HG02623 (cell line): ENCODE data around the gene CA12.
"Not testable (repeated sequence)": the region's sequence is repeated elsewhere in the genome, so short reads cannot be mapped to it uniquely, and the experiment has no call there.

Source experiments
- ATAC-seq: cut with Tn5 transposase; IDR thresholded peaks from one replicate; pipeline ENCODE4 v1.9.1; 2021; ENCODE audit warnings: moderate library complexity; ENCODE audit not compliant: unreplicated experiment

The CA12 gene

GRCh38 chr15:63381301-63382204 lies at the start of gene CA12:
Gene CA12 (minus strand): TSS chr15:63381846. CDS start chr15:63381720, 126 bp downstream.
- no peak for ATAC-seq

GRCh38 chr15:63430766-63431451 lies 49.3 kb upstream of the CA12 start:
- no peak for ATAC-seq

- ATAC-seq, result no peak
These were observed 44.9 kb upstream of the CA12 start for GRCh38 chr15:63426552-63426951.

- ATAC-seq, result no peak
These were observed 43.9 kb upstream of the CA12 start for GRCh38 chr15:63425426-63425985.

- ATAC-seq, result no peak
These were observed 41.4 kb upstream of the CA12 start for GRCh38 chr15:63422891-63423590.

GRCh38 chr15:63421433-63421832 lies 39.8 kb upstream of the CA12 start:
- no peak for ATAC-seq

GRCh38 chr15:63420333-63420747 lies 38.7 kb upstream of the CA12 start:
- ATAC-seq, result no peak

GRCh38 chr15:63418811-63419210 lies 37.2 kb upstream of the CA12 start:
- ATAC-seq, result no peak

GRCh38 chr15:63417721-63418120 lies 36.1 kb upstream of the CA12 start:
- no peak for ATAC-seq

GRCh38 chr15:63417274-63417673 lies 35.6 kb upstream of the CA12 start:
- ATAC-seq, result not testable (repeated sequence)

GRCh38 chr15:63414474-63415120 lies 33.0 kb upstream of the CA12 start:
- no peak for ATAC-seq

- no peak for ATAC-seq
These were observed 30.9 kb upstream of the CA12 start for GRCh38 chr15:63412551-63412950.

GRCh38 chr15:63411866-63412265 lies 30.2 kb upstream of the CA12 start:
- no peak for ATAC-seq

- no peak for ATAC-seq
These were observed 27.5 kb upstream of the CA12 start for GRCh38 chr15:63409179-63409578.

- ATAC-seq, result no peak
These were observed 26.9 kb upstream of the CA12 start for GRCh38 chr15:63408524-63408923.

GRCh38 chr15:63407612-63408011 lies 26.0 kb upstream of the CA12 start:
- ATAC-seq, result no peak

GRCh38 chr15:63405683-63406390 lies 24.2 kb upstream of the CA12 start:
- no peak for ATAC-seq

- ATAC-seq, result no peak
These were observed 23.5 kb upstream of the CA12 start for GRCh38 chr15:63405159-63405558.

GRCh38 chr15:63403254-63403945 lies 21.8 kb upstream of the CA12 start:
- no peak for ATAC-seq
